IMR-90 (cell line): ENCODE data around the gene MAP3K13. TPM values are rescaled to one million over a fixed set of nuclear protein-coding genes. Genes with fewer than 3 reads are reported as not detected.

Source experiments
- ATAC-seq: fragments of 200-7000 bp; cut with Tn5 transposase; 2 replicates; pipeline ENCODE4 v1.9.1; 2020; ENCODE audit warnings: low read depth, mild to moderate bottlenecking, moderate library complexity
- BruUV-seq: library from RNA; stranded (reverse); fragments of 400-500 nt; replicated peaks from 2 replicates; lab custom pipeline; 2021; lab: Mats Ljungman, UMichigan
- CTCF ChIA-PET: fragments of 300-600 bp; formaldehyde crosslinking; extraction: SDS; loops from one replicate; lab custom pipeline; 2021; ENCODE audit warnings: antibody characterized with exemption; lab: Yijun Ruan, JAX
- POLR2A ChIA-PET: fragments of 300-600 bp; sonication (Branson Sonifier 250); formaldehyde crosslinking; loops from one replicate; lab custom pipeline; 2022; ENCODE audit warnings: antibody characterized with exemption; ENCODE audit not compliant: unreplicated experiment; lab: Charles Lee
- DNase-seq: peaks from one replicate; pipeline ENCODE4 v3.0.0; 2013
- H2AFZ ChIP-seq: replicated peaks from 2 replicates; pipeline ENCODE3; 2013; ENCODE audit warnings: low read length, mild to moderate bottlenecking; ENCODE audit not compliant: poor library complexity
- H2AK5ac ChIP-seq: 2 replicates; pipeline ENCODE4 v1.6.1; 2013; ENCODE audit warnings: low read depth, low read length, inconsistent platforms
- H2AK9ac ChIP-seq: replicated peaks from 2 replicates; pipeline ENCODE3; 2013; ENCODE audit warnings: mild to moderate bottlenecking, low read depth, low read length, moderate library complexity; ENCODE audit not compliant: poor library complexity
- H2BK120ac ChIP-seq: 2 replicates; pipeline ENCODE4 v1.6.1; 2013; ENCODE audit warnings: low read depth, low read length, inconsistent platforms
- H2BK15ac ChIP-seq: 3 replicates; pipeline ENCODE4 v1.6.1; 2013; ENCODE audit warnings: low read depth, low read length, inconsistent platforms
- H2BK20ac ChIP-seq: 2 replicates; pipeline ENCODE4 v1.6.1; 2013; ENCODE audit warnings: low read depth, mild to moderate bottlenecking, inconsistent platforms, low read length, moderate library complexity
- H2BK5ac ChIP-seq: 2 replicates; pipeline ENCODE4 v1.6.1; 2013; ENCODE audit warnings: mild to moderate bottlenecking, low read depth, low read length, inconsistent platforms; ENCODE audit not compliant: poor library complexity, severe bottlenecking
- H3K14ac ChIP-seq: replicated peaks from 2 replicates; pipeline ENCODE4 v1.6.1; 2013; ENCODE audit warnings: low read depth, low read length, inconsistent platforms
- H3K18ac ChIP-seq: 2 replicates; pipeline ENCODE4 v1.6.1; 2013; ENCODE audit warnings: low read depth, low read length, control low read depth
- H3K23ac ChIP-seq: 2 replicates; pipeline ENCODE4 v1.6.1; 2013; ENCODE audit warnings: low read depth, low read length, inconsistent platforms
- H3K27ac ChIP-seq: 2 replicates; pipeline ENCODE4 v1.5.1; 2013; ENCODE audit warnings: mild to moderate bottlenecking, control low read depth, low read length; ENCODE audit not compliant: insufficient read depth
- H3K27me3 ChIP-seq: 2 replicates; pipeline ENCODE4 v1.6.1; 2013; ENCODE audit warnings: low read length; ENCODE audit not compliant: control insufficient read depth, insufficient read depth
- H3K36me3 ChIP-seq: 2 replicates; pipeline ENCODE4 v1.6.1; 2013; ENCODE audit warnings: low read length, mixed read lengths; ENCODE audit not compliant: control insufficient read depth, insufficient read depth
- H3K4ac ChIP-seq: 2 replicates; pipeline ENCODE4 v1.6.1; 2013; ENCODE audit warnings: low read depth, low read length, inconsistent platforms
- H3K4me1 ChIP-seq: 2 replicates; pipeline ENCODE4 v1.6.1; 2013; ENCODE audit warnings: low read length, mixed read lengths; ENCODE audit not compliant: control insufficient read depth, insufficient read depth
- H3K4me2 ChIP-seq: 2 replicates; pipeline ENCODE4 v1.6.1; 2013; ENCODE audit warnings: low read depth, mild to moderate bottlenecking, control low read depth, low read length, moderate library complexity
- H3K4me3 ChIP-seq: 2 replicates; pipeline ENCODE4 v1.5.1; 2013; ENCODE audit warnings: low read depth, mild to moderate bottlenecking, control low read depth, low read length, moderate library complexity; ENCODE audit not compliant: insufficient read depth
- H3K56ac ChIP-seq: 2 replicates; pipeline ENCODE4 v1.6.1; 2013; ENCODE audit warnings: low read length, inconsistent platforms; ENCODE audit not compliant: insufficient read depth; ENCODE audit errors: extremely low read depth
- H3K79me1 ChIP-seq, 2 experiments: 2 replicates each; pipeline ENCODE4 v1.6.1; 2013; ENCODE audit warnings: low read length in 2 of 2, inconsistent platforms in 1 of 2, low read depth in 1 of 2
- H3K9ac ChIP-seq: 2 replicates; pipeline ENCODE4 v1.6.1; 2013; ENCODE audit warnings: low read depth, low read length, control low read depth
- H3K9me1 ChIP-seq: 2 replicates; pipeline ENCODE4 v1.6.1; 2013; ENCODE audit warnings: low read length, inconsistent platforms; ENCODE audit not compliant: insufficient read depth
- H3K9me3 ChIP-seq: 2 replicates; pipeline ENCODE4 v1.6.1; 2013; ENCODE audit warnings: low read length; ENCODE audit not compliant: control insufficient read depth, insufficient read depth
- H4K20me1 ChIP-seq: 2 replicates; pipeline ENCODE4 v1.6.1; 2013; ENCODE audit warnings: low read length, inconsistent platforms; ENCODE audit not compliant: insufficient read depth
- H4K5ac ChIP-seq: 2 replicates; pipeline ENCODE4 v1.6.1; 2013; ENCODE audit warnings: mild to moderate bottlenecking, low read depth, low read length, control low read depth
- H4K8ac ChIP-seq, 2 experiments: 2 replicates each; pipeline ENCODE4 v1.6.1; 2013; ENCODE audit warnings: low read depth in 2 of 2, low read length in 2 of 2, control low read depth in 1 of 2, inconsistent platforms in 1 of 2
- H4K91ac ChIP-seq: 2 replicates; pipeline ENCODE4 v1.6.1; 2013; ENCODE audit warnings: low read depth, low read length, inconsistent platforms; ENCODE audit not compliant: insufficient read depth
- BHLHE40 ChIP-seq: fragments of 150-350 bp; IDR thresholded peaks from 2 replicates; pipeline ENCODE4 v1.6.1; 2016; ENCODE audit warnings: mild to moderate bottlenecking, low read depth, low read length
- CHD1 ChIP-seq: IDR thresholded peaks from 2 replicates; pipeline ENCODE4 v1.6.1; 2012; ENCODE audit warnings: low read depth, low read length, improper control_type of control experiment
- MAFK ChIP-seq: IDR thresholded peaks from 2 replicates; pipeline ENCODE4 v1.6.1; 2012; ENCODE audit warnings: low read depth, low read length, improper control_type of control experiment
- MAZ ChIP-seq: IDR thresholded peaks from 2 replicates; pipeline ENCODE4 v1.6.1; 2012; ENCODE audit warnings: low read depth, mild to moderate bottlenecking, low read length, improper control_type of control experiment, moderate library complexity, borderline replicate concordance
- NFE2L2 ChIP-seq: fragments of 150-350 bp; IDR thresholded peaks from 2 replicates; pipeline ENCODE4 v1.6.1; 2016; ENCODE audit warnings: low read depth, mild to moderate bottlenecking, low read length
- POLR2A ChIP-seq: IDR thresholded peaks from 2 replicates; pipeline ENCODE4 v1.6.1; 2012; ENCODE audit warnings: mild to moderate bottlenecking, low read depth, low read length
- RAD21 ChIP-seq: IDR thresholded peaks from 2 replicates; pipeline ENCODE4 v1.6.1; 2012; ENCODE audit warnings: low read length, improper control_type of control experiment
- RCOR1 ChIP-seq: IDR thresholded peaks from 2 replicates; pipeline ENCODE4 v1.6.1; 2012; ENCODE audit warnings: mild to moderate bottlenecking, low read length, improper control_type of control experiment; ENCODE audit not compliant: insufficient replicate concordance
- SMC3 ChIP-seq: fragments of 150-350 bp; IDR thresholded peaks from 2 replicates; pipeline ENCODE4 v1.6.1; 2016; ENCODE audit warnings: low read depth, mild to moderate bottlenecking, antibody characterized with exemption, low read length, moderate library complexity
- WGBS, 2 experiments: methylation state at CpG; one replicate each; pipeline versions ENCODE4 v1.1.5 to v1.1.7; 2013; ENCODE audit warnings: missing lambda C conversion rate in 2 of 2; ENCODE audit not compliant: insufficient read length in 1 of 2; ENCODE audit errors: extremely low coverage in 2 of 2; 5-methylcytosine and 5-hydroxymethylcytosine counted together
- dilution Hi-C: fragments of 300-500 bp; cut with HindIII; formaldehyde crosslinking; loops from one replicate; pipeline ENCODE4 v1.14.3; 2018; ENCODE audit warnings: low sequenced_read_pairs; ENCODE audit not compliant: unreplicated experiment
- in situ Hi-C: fragments of 300-500 bp; cut with MboI; formaldehyde crosslinking; loops from 3 replicates; pipeline ENCODE4 v1.14.3; 2019; ENCODE audit warnings: low sequenced_read_pairs, inconsistent platforms, mixed read lengths
- intact Hi-C: fragments of 100-400 bp; cut with micrococcal nuclease; formaldehyde crosslinking; loops from 2 replicates; pipeline ENCODE4 v1.10.0; 2022
- polyA plus RNA-seq, 3 experiments: library from polyadenylated mRNA; depleted of rRNA; stranded (reverse); fragments of >200 nt; gene quantifications; 2 replicates each; pipeline ENCODE4 v1.2.3, GENCODE V29; 2012; ENCODE audit warnings: low replicate concordance in 1 of 3
- total RNA-seq: library from RNA; depleted of rRNA; stranded (reverse); fragments of >200 nt; gene quantifications from 2 replicates; pipeline ENCODE4 v1.2.3, GENCODE V29; 2012
- TF ChIP-seq, protein P1 (sequence below): fragments of 150-350 bp; IDR thresholded peaks from 2 replicates; pipeline ENCODE4 v1.6.1; 2017; ENCODE audit warnings: mild to moderate bottlenecking, antibody characterized with exemption, low read length, low read depth
- TF ChIP-seq, protein P2 (sequence below): fragments of 150-350 bp; IDR thresholded peaks from 2 replicates; pipeline ENCODE4 v1.6.1; 2016; ENCODE audit warnings: low read depth, mild to moderate bottlenecking, low read length, moderate library complexity, borderline replicate concordance
- TF ChIP-seq, protein P3 (sequence below): conservative IDR thresholded peaks from 2 replicates; pipeline ENCODE4 v1.5.1; 2012; ENCODE audit warnings: mild to moderate bottlenecking, low read depth, low read length, improper control_type of control experiment

The MAP3K13 gene
- total and polyA plus RNA-seq, 2 of the 4 experiments (the other 2 are of a cell fraction): 9.9 to 17.6 TPM

DNA sequence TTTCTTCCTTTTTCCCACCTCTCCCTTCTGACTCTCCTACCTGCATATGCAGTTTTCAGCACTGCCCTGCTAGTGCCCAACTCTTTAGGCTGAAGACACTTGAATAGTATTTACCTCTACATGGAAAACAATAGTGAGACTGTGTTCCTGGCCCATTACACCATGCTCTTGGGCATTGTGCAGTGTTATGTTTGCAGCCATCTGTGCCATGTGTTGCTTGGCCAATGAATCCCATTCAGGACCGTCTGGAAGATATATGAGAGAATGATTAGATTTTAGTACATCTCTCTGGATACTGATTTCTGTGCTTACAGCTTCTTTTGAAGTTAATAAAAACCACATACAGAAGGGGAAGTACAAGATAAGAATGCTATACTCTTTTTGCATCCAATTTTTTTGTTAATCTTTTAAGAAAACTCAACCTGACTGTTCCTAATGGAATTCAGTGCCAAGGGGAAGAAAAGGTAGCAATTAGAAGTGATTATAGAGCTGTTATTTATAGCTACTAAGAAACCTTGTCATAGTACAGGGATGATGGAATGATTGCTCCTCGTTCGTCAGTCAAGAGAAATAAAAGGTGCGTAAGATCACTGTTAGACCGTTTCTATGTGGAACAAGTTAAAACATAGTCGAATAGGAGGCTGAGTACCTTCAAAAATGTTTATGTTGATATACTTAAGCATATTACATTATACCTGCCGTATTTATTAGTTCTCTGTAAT lies 77.0 kb downstream of the MAP3K13 start:
- Histone ChIP-seq H2BK20ac (no peak overlapping the region), H2BK120ac (no peak overlapping the region), H4K8ac (no peak overlapping the region), H3K4me3 (no peak overlapping the region), H3K23ac (no peak overlapping the region), H3K9me1 (no peaks in the 10 kb centered on the region), H3K9ac (no peak overlapping the region), H3K4ac (no peak overlapping the region), H4K91ac (no peak overlapping the region), H3K36me3 (no peaks in the 10 kb centered on the region), H3K14ac (no peak overlapping the region), H3K9me3 (no peaks in the 10 kb centered on the region), H2BK15ac (no peak overlapping the region), H2AFZ (no peak overlapping the region), H4K5ac (no peak overlapping the region), H3K27me3 (no peaks in the 10 kb centered on the region), H3K18ac (no peak overlapping the region), H3K4me2 (no peak overlapping the region), H3K27ac (no peak overlapping the region), H4K20me1 (no peaks in the 10 kb centered on the region), H3K4me1 (no peaks in the 10 kb centered on the region), H2AK5ac (no peak overlapping the region), H3K79me1 (no peaks in the 10 kb centered on the region), H3K56ac (no peak overlapping the region), H2AK9ac (no peak overlapping the region), H2BK5ac (no peak overlapping the region)
- no peak for TF ChIP-seq MAZ
- TF ChIP-seq, protein P1, sequence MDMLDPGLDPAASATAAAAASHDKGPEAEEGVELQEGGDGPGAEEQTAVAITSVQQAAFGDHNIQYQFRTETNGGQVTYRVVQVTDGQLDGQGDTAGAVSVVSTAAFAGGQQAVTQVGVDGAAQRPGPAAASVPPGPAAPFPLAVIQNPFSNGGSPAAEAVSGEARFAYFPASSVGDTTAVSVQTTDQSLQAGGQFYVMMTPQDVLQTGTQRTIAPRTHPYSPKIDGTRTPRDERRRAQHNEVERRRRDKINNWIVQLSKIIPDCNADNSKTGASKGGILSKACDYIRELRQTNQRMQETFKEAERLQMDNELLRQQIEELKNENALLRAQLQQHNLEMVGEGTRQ: no peak
- TF ChIP-seq RCOR1: no peak
- TF ChIP-seq CHD1: no peak
- TF ChIP-seq POLR2A: no peak
- no peak for TF ChIP-seq RAD21
- TF ChIP-seq BHLHE40: no peak
- TF ChIP-seq, protein P2, sequence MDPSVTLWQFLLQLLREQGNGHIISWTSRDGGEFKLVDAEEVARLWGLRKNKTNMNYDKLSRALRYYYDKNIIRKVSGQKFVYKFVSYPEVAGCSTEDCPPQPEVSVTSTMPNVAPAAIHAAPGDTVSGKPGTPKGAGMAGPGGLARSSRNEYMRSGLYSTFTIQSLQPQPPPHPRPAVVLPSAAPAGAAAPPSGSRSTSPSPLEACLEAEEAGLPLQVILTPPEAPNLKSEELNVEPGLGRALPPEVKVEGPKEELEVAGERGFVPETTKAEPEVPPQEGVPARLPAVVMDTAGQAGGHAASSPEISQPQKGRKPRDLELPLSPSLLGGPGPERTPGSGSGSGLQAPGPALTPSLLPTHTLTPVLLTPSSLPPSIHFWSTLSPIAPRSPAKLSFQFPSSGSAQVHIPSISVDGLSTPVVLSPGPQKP: no peak
- no peak for TF ChIP-seq NFE2L2
- TF ChIP-seq, protein P3, sequence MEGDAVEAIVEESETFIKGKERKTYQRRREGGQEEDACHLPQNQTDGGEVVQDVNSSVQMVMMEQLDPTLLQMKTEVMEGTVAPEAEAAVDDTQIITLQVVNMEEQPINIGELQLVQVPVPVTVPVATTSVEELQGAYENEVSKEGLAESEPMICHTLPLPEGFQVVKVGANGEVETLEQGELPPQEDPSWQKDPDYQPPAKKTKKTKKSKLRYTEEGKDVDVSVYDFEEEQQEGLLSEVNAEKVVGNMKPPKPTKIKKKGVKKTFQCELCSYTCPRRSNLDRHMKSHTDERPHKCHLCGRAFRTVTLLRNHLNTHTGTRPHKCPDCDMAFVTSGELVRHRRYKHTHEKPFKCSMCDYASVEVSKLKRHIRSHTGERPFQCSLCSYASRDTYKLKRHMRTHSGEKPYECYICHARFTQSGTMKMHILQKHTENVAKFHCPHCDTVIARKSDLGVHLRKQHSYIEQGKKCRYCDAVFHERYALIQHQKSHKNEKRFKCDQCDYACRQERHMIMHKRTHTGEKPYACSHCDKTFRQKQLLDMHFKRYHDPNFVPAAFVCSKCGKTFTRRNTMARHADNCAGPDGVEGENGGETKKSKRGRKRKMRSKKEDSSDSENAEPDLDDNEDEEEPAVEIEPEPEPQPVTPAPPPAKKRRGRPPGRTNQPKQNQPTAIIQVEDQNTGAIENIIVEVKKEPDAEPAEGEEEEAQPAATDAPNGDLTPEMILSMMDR: no peak
- TF ChIP-seq SMC3: no peak
- no peak for TF ChIP-seq MAFK
- DNase-seq: no peak
- no TSS peak for BruUV-seq
- no CpG with 5 or more reads among the region's 7 CpGs for WGBS, 2 experiments
- ChIA-PET CTCF (no interaction called here), POLR2A (no interaction called here)
- no peak for ATAC-seq
- intact Hi-C loops (no loop called here), in situ Hi-C loops (no loop called here), dilution Hi-C loops (no loop called here)
